Bronchial epithelial cell (primary cell): ENCODE data around the gene LIG3. TPM values are rescaled to one million over a fixed set of nuclear protein-coding genes. Genes with fewer than 3 reads are reported as not detected.
"Not testable (repeated sequence)": the region's sequence is repeated elsewhere in the genome, so short reads cannot be mapped to it uniquely, and the experiment has no call there.

Source experiments
- DNase-seq: peaks from one replicate; pipeline ENCODE4 v3.0.0-alpha.2; 2010; ENCODE audit warnings: low read depth
- FAIRE-seq: peaks from 2 replicates; lab custom pipeline; 2011; peaks lifted over from hg19 to GRCh38; lab: Jason Lieb, UNC
- H3K27me3 ChIP-seq: 2 replicates; pipeline ENCODE4 v1.5.1; 2011; ENCODE audit warnings: low read length; ENCODE audit not compliant: control insufficient read depth, insufficient read depth
- H3K36me3 ChIP-seq: 2 replicates; pipeline ENCODE4 v1.5.1; 2011; ENCODE audit warnings: low read length; ENCODE audit not compliant: control insufficient read depth, insufficient read depth
- H3K4me3 ChIP-seq: 2 replicates; pipeline ENCODE4 v1.5.1; 2011; ENCODE audit warnings: mild to moderate bottlenecking, low read depth, low read length, control low read depth
- CTCF ChIP-seq: IDR thresholded peaks from 2 replicates; pipeline ENCODE4 v1.5.1; 2011; ENCODE audit warnings: mild to moderate bottlenecking, moderate library complexity, low read length, control low read depth, inconsistent platforms; ENCODE audit not compliant: insufficient read depth, severe bottlenecking
- total RNA-seq: library from RNA; depleted of rRNA; stranded (reverse); fragments of >200 nt; gene quantifications from 2 replicates; pipeline ENCODE4 v1.2.1, GENCODE V29; 2014

Gene LIG3
- 39.5 and 44.8 TPM in 2 replicates for total RNA-seq

DNA sequence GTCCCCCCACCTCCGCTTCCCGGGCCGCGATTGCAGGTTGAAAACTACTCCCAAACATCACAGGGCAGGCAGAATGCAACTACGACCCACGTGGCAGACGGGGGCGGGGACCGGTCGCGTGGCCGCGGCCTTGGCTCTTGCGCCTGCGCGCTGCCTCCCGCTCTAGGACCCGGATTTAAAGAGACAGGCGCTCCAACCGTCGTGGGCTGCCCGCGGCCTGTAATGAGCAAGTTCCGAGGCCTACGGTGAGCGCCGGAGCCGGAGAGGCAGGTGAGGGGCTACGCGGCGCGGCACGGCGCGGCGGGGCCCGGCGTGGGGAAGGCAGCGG lies at the start of gene LIG3:
Gene LIG3, plus strand, starts transcription at position 160 of the 328 bp plus-strand sequence. CDS start 2,494 bp downstream, outside the sequence.
- no peaks in the 10 kb centered on the region for H3K27me3 ChIP-seq
- DNase-seq (peak; percentile 84), FAIRE-seq (no peak)

DNA sequence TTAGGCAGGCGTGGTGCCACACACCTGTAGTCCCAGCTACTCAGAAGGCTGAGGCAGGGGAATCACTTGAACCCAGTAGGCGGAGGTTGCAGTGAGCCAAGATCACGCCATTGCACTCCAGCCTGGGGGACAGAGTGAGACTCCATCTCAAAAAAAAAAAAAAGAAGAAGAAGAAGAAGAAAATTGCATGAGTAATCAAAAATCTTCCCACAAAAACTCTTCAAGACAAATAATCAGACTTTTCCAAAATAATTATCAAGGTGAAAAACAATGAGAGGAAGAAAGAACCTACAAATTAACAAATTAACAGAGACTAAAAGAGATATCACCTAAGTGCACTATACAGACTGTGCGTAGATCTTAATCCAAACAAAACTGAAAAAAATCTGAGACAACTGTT lies 29.5 kb upstream of the LIG3 start:
- H3K36me3 ChIP-seq, H3K4me3 ChIP-seq, DNase-seq, FAIRE-seq, H3K27me3 ChIP-seq: not testable (repeated sequence)

More for the DNA sequence above, at the start of gene LIG3:
- peaks cover 1% of the 10 kb centered on the region for H3K36me3 ChIP-seq
- peak within 1 kb of the TSS; percentile 89 for H3K4me3 ChIP-seq
- TF ChIP-seq CTCF, result no peak

- H3K36me3 ChIP-seq, result no peaks in the 10 kb centered on the region
- FAIRE-seq (no peak), DNase-seq (no peak)
- no peak overlapping the region for H3K4me3 ChIP-seq
- no peak for TF ChIP-seq CTCF
- H3K27me3 ChIP-seq, result no peaks in the 10 kb centered on the region
Measured at GRCh38 chr17:34958438-34958837, 21.9 kb upstream of the LIG3 start.

DNA sequence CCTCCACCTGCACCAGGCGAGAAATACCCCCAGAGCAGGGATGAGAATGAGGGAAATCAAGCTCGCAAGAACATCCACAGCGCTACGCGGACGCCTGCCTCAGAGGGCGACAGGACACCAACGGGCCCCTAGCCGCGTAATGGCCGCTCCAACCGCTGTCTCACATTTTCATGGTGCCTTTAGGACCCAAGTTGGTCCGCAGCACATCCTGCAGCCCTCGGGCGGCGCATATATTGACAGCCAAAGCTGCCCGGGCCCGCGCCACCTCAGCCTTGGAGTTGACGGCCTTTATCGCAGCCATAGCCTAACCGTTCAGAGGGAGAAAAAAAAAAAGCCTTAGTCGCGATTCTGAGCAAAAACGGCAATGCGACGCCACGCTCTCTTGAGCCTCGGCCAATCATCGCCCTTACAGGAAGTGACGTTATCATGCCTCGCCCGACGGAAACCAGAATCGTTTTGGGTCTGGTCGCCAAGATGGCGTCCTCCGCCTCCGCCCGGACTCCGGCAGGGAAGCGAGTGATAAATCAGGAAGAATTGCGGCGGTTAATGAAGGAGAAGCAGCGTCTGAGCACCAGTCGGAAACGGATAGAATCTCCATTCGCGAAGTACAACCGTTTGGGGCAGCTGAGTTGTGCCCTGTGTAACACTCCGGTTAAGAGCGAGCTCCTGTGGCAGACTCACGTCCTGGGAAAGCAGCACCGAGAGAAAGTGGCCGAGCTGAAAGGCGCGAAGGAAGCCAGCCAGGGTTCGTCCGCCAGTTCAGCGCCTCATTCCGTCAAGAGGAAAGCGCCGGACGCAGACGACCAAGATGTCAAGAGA lies 19.0 kb upstream of the LIG3 start, which contains the start of the genes CCT6B and ZNF830:
Gene CCT6B, minus strand, starts transcription at position 368 of the 819 bp plus-strand sequence. Its CDS starts 67 bp downstream, at position 301.
Gene ZNF830, plus strand, starts transcription at position 448 of the 819 bp plus-strand sequence. Its CDS starts 27 bp downstream, at position 475.
- DNase-seq (peak; percentile 92), FAIRE-seq (no peak)
- Histone ChIP-seq H3K4me3 (peak within 1 kb of the TSS; percentile 58), H3K27me3 (no peaks in the 10 kb centered on the region), H3K36me3 (peaks cover 3% of the 10 kb centered on the region)
- TF ChIP-seq CTCF, result no peak

- H3K36me3 ChIP-seq, result no peaks in the 10 kb centered on the region
- TF ChIP-seq CTCF, result no peak
- H3K4me3 ChIP-seq, result no peak overlapping the region
- FAIRE-seq (no peak), DNase-seq (no peak)
- no peaks in the 10 kb centered on the region for H3K27me3 ChIP-seq
Measured at GRCh38 chr17:34974179-34974578, 6.1 kb upstream of the LIG3 start.

GRCh38 chr17:34974794-34975785 lies 5.2 kb upstream of the LIG3 start:
- no peaks in the 10 kb centered on the region for H3K27me3 ChIP-seq
- FAIRE-seq, result no peak
- no peaks in the 10 kb centered on the region for H3K36me3 ChIP-seq
- no peak for TF ChIP-seq CTCF
- H3K4me3 ChIP-seq, result no peak overlapping the region
- DNase-seq, result no peak
